Cortex of kidney (tissue), 1 donor: ENCODE results near the gene ADD1.

ENCODE experiments used
- DNase-seq: peaks from one replicate; lab custom pipeline; 2025; lab: John Stamatoyannopoulos, UW

ADD1 gene

GRCh38 chr4:2834001-2834921 is 9.4 kb upstream of the ADD1 start:
- no peak for DNase-seq

GRCh38 chr4:2835978-2836377 is 7.7 kb upstream of the ADD1 start:
- no peak for DNase-seq

- no peak for DNase-seq
Observed at GRCh38 chr4:2836391-2836859, 7.2 kb upstream of the ADD1 start.

GRCh38 chr4:2837110-2837903 is 6.3 kb upstream of the ADD1 start:
- DNase-seq = no peak

- no peak for DNase-seq
Observed at GRCh38 chr4:2837904-2838496, 5.6 kb upstream of the ADD1 start.

GRCh38 chr4:2839060-2839459 is 4.6 kb upstream of the ADD1 start:
- no peak for DNase-seq

- no peak for DNase-seq
Observed at GRCh38 chr4:2842687-2843262, 869 bp upstream of the ADD1 start.

- DNase-seq = no peak
Observed at GRCh38 chr4:2843941-2844584, 419 bp downstream of the ADD1 start.

- no peak for DNase-seq
Observed at GRCh38 chr4:2846172-2846571, 2.5 kb downstream of the ADD1 start.

GRCh38 chr4:2847302-2847871 is 3.7 kb downstream of the ADD1 start:
- DNase-seq = no peak

- no peak for DNase-seq
Observed at GRCh38 chr4:2848449-2848848, 4.8 kb downstream of the ADD1 start.

- DNase-seq = no peak
Observed at GRCh38 chr4:2849267-2850152, 5.9 kb downstream of the ADD1 start.

GRCh38 chr4:2850966-2851798 is 7.5 kb downstream of the ADD1 start:
- no peak for DNase-seq

GRCh38 chr4:2852481-2852921 is 8.9 kb downstream of the ADD1 start:
- DNase-seq = no peak

- DNase-seq = no peak
Observed at GRCh38 chr4:2855584-2855983, 11.9 kb downstream of the ADD1 start.

- DNase-seq = no peak
Observed at GRCh38 chr4:2856266-2856665, 12.6 kb downstream of the ADD1 start.

- DNase-seq = no peak
Observed at GRCh38 chr4:2857349-2857927, 13.8 kb downstream of the ADD1 start.

- no peak for DNase-seq
Observed at GRCh38 chr4:2858451-2859217, 15.0 kb downstream of the ADD1 start.
